Fibroblast of pulmonary artery (primary cell): ENCODE results near the gene PDCD6IP.

Experiments
- DNase-seq: peaks from one replicate; pipeline ENCODE4 v3.0.0-alpha.2; 2010; ENCODE audit warnings: low read depth
- H3K4me3 ChIP-seq: replicated peaks from 2 replicates; pipeline ENCODE4 v1.5.1; 2011; ENCODE audit warnings: low read depth, mild to moderate bottlenecking, control low read depth, low read length, moderate library complexity
- TF ChIP-seq, protein P1 (sequence below): IDR thresholded peaks from 2 replicates; pipeline ENCODE4 v1.5.1; 2011; ENCODE audit warnings: mild to moderate bottlenecking, control low read depth, low read length, inconsistent platforms; ENCODE audit errors: missing control alignments

Gene PDCD6IP

DNA sequence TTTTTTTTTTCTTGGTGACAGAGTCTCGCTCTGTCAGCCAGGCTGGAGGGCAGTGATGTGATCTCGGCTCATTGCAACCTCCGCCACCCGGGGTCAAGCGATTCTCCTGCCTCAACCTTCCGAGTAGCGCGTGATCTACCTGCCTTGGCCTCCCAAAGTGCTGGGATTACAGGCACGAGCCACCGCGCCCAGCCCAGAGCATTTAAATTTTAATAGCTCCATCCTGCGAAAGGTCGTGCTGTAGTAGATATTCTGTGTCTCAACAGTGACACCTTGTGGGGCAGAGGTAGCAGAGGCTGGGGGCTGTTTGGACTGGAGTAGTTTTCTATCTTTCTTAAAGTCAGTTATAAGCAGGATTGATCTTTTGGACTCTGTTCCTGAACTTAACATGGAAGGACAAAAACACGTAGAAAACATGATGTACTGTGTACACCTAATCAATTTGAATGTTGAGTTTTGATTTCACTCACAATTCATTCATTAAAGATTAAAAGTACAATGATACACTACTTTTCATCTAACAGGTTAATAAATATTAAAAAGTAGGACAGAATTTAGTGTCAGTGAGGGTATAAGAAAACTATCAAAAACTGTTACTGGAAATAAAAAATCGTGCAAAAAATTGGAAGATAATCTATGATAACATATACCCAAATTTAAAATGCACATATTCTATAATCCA lies 11.0 kb upstream of the PDCD6IP start:
- TF ChIP-seq, protein P1, sequence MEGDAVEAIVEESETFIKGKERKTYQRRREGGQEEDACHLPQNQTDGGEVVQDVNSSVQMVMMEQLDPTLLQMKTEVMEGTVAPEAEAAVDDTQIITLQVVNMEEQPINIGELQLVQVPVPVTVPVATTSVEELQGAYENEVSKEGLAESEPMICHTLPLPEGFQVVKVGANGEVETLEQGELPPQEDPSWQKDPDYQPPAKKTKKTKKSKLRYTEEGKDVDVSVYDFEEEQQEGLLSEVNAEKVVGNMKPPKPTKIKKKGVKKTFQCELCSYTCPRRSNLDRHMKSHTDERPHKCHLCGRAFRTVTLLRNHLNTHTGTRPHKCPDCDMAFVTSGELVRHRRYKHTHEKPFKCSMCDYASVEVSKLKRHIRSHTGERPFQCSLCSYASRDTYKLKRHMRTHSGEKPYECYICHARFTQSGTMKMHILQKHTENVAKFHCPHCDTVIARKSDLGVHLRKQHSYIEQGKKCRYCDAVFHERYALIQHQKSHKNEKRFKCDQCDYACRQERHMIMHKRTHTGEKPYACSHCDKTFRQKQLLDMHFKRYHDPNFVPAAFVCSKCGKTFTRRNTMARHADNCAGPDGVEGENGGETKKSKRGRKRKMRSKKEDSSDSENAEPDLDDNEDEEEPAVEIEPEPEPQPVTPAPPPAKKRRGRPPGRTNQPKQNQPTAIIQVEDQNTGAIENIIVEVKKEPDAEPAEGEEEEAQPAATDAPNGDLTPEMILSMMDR = peak; percentile 92
- peak overlapping the region; percentile 41 for H3K4me3 ChIP-seq

DNA sequence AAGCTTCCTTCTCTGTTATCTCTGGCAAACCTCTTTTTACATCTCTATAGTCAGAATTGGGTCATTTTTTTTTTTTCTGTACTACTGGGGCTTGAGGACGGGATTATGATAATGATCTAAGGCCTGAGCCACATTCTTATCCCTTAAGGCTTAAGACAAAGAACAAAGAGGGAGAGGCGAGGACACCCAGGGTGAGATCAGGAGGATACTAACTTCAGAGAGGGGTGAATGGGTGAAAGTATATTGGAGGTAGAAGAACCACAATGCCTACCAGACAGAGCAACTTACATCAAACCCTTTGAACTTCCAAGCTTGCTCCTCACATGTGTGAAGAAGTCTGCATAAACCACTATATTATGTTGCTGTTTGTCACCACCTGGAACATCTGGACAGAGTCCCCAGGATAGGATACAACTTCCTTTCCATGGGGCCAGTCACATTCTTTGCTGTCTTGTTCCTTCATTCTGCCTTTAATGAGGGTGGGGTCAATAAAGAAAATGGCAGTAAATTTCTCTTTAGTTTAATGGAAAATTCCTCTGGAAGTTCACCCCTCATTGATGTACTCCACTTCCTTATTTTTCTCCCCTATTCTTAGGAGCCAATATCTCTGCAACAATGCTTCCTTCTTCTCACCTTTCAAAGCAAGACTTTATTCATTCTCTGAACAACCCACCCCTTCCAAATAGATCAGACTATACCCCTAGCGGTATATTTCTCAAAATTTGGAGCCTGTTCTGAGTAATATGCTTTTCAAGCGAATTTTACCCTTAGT lies 9.1 kb upstream of the PDCD6IP start:
- DNase-seq = no peak
- TF ChIP-seq, protein P1 = no peak
- H3K4me3 ChIP-seq = no peak overlapping the region

More for the DNA sequence above, 11.0 kb upstream of the PDCD6IP start:
- peak; percentile 83 for DNase-seq

DNA sequence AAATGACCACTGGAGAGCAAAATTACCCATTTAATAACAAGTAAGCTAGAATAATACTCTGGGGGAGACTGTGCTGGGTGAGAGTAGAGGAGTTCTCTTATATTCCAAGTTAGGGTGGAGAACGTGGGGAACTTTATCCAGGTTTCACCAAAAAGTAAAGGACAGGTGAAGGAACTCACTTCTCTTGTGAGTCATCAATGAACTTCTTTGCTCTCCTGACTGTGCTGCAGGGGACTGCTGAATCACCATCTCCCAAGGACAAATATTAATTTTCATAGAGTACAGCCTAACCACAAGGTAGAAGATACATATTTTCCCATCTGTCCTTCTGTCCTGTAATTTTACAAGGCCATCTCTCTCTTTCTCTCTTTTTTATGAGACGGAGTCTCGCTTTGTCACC lies 8.3 kb upstream of the PDCD6IP start:
- TF ChIP-seq, protein P1 = no peak
- no peak overlapping the region for H3K4me3 ChIP-seq
- no peak for DNase-seq

DNA sequence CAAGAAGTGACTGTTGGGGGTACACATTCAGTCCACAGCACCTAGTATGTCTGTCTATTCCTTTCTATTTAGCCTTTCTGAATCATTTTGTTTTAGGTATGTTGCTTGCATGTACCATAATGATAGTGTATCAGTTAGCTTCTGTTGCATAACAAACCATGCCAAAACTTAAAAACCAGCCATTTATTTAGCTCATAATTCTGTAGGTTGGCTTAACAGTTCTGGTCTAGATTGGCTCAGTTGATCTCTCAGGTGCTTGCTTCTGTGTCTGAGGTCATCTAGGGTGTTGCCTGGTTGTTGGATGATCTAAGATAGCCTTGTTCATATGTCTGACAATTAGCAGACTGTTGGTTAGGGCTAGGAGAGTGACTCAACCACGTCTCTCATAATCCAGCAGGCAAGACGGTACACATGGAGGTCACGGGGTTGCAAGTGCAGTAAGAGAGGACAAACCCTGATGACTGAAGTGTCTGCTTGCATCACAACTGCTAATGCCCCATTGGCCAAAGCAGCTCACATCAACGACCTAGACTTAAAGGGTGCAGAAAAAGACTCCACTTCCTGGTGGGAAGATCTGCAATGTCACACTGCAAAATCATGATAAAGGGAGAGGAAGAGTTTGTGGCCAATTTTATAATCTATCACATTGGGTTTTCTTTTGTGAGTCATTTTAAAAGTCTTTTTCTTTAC lies 6.8 kb upstream of the PDCD6IP start:
- TF ChIP-seq, protein P1 = no peak
- H3K4me3 ChIP-seq = no peak overlapping the region
- DNase-seq = no peak

DNA sequence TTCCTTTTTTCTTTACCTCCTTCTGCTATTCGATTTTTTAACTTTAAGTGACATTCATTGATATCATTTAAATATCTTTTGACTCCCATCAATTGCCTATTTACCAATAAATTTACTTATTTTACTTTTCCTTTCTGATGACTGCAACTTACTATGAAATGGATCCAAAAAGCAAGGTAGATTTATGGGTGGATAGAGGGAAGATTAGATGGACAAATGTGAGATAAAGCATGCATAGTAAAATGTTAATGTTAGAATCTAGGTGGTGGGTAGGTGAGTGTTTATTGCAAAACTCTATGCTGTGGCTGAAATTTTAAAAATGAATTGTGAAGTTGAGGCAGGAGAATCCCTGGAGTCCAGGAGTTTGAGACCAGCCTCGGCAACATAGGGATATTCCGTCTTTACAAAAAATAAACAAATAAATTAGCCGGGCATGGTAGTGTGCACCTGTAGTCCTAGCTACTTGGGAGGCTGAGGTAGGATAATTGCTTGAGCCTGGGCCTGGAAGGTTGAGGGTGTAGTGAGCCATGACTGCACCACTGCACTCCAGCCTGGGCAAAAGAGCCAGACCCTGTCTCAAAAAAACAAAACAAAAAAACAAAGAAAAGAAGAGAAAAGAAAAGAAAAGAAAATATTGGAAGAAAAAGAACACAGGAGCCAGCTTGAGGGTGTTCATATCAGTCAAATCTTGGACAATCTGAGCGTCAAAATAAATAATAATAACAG lies 6.1 kb upstream of the PDCD6IP start:
- H3K4me3 ChIP-seq = no peak overlapping the region
- DNase-seq = no peak
- TF ChIP-seq, protein P1 = no peak

DNA sequence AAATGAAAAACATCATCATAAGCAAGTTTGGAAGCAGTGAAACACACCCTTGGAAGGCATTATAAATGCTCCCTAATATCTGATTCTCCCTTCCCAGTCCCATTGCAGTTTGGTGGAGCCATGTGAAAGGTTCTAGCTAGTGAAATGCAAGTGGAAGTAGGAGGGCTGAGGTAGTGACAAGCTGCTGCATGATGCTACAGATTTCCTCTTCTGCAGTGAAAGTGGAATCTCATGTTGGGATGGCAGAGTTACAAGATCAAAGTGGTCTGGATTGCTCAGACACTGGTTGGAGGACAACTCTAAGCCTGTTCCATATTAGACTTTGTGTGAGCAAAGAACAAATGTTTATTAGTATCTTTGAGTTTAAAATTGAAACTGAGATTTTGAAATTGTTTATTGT lies 3.3 kb upstream of the PDCD6IP start:
- no peak overlapping the region for H3K4me3 ChIP-seq
- TF ChIP-seq, protein P1 = no peak
- no peak for DNase-seq
